GM12875 (cell line): ENCODE data around the gene GRM7.

Experiments
- H3K4me3 ChIP-seq: one replicate; pipeline ENCODE4 v1.5.1; 2011; ENCODE audit warnings: low read depth, low read length, control low read depth
- TF ChIP-seq, protein P1 (sequence below): IDR thresholded peaks from 2 replicates; pipeline ENCODE4 v1.5.1; 2011; ENCODE audit warnings: low read depth, mild to moderate bottlenecking, control low read depth, inconsistent platforms, low read length, moderate library complexity, borderline replicate concordance; ENCODE audit not compliant: insufficient read depth

Gene GRM7

DNA sequence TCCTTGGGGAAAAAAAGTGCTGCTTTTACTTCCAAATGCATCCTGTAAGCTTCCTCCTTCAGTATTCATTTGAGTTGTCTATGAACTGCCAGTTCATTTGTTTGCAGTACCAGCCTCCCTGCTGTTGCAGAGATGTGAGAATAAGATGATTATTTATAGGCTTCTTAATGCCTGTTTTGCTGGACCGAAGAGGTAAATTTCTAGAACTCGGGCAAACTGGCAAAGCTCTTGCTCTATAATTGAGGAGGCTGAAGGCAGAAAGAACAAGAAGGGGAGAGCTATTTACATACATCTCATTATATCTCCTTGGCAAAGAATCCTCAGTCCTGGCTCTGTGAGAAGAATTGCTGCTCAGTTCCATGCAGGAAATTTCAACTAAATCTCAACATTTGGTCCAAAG, 790.4 kb downstream of the GRM7 start:
- TF ChIP-seq, protein P1, sequence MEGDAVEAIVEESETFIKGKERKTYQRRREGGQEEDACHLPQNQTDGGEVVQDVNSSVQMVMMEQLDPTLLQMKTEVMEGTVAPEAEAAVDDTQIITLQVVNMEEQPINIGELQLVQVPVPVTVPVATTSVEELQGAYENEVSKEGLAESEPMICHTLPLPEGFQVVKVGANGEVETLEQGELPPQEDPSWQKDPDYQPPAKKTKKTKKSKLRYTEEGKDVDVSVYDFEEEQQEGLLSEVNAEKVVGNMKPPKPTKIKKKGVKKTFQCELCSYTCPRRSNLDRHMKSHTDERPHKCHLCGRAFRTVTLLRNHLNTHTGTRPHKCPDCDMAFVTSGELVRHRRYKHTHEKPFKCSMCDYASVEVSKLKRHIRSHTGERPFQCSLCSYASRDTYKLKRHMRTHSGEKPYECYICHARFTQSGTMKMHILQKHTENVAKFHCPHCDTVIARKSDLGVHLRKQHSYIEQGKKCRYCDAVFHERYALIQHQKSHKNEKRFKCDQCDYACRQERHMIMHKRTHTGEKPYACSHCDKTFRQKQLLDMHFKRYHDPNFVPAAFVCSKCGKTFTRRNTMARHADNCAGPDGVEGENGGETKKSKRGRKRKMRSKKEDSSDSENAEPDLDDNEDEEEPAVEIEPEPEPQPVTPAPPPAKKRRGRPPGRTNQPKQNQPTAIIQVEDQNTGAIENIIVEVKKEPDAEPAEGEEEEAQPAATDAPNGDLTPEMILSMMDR = no peak
- H3K4me3 ChIP-seq = no peak overlapping the region

DNA sequence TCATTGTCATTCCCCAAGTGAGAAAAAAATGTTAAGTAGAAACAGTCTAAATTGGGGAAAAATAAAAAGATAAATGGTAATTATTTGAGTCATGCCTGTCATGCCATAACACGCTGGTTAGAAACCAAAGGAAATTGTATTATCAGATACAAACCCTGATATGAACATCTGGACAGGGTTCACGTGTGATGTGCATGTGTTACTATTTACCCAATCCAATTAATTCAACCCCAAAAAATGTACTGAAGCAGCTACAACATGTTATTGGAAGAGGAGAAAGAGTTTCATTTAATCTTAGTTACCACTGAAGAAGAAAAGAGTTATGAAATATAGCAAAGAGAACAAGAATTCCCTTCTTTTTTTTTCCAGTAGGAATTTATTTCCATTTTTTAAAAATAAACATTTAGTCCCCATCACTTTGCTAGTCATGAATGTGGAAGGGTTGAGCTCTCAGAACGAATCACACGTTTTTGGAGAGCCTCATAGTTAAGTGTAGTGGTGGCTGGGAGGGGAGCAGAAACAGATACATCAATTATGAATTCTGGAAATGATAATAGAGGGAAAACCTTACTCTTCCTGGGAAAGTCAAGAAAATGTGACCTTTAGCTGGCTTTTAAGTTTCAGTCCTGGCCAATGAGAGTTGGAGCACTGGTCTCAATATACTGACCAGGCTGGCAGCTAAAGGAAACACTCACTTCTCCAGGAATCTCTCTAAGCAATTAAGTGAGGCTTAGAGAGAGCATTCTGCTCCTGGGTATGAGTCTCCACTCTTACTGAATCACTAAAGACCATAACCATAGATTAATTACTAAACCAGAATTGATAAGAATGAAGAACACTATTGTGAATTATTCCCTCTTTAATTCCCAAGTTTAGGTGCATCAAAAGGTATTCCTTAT, 796.5 kb downstream of the GRM7 start:
- TF ChIP-seq, protein P1 = no peak
- H3K4me3 ChIP-seq = no peak overlapping the region

DNA sequence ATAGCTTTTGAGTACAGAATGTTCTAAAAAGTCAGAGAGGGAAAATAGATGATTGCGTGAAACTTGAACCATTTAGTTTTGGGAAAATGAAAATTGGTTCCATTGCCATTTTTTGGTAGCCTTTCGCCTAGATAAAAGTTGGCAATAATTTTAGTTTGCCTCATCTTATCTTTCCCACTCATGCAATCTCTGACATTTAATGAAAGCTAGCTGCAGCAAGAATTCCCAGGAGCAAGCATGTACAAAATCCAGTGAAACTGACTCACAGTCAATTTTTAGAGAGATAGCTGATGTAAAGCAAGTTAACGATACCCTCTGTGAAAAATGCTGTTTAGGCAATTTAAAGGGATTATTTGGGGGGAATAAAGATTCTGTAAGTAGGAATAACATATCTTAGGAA, 797.4 kb downstream of the GRM7 start:
- TF ChIP-seq, protein P1 = no peak
- H3K4me3 ChIP-seq = no peak overlapping the region

DNA sequence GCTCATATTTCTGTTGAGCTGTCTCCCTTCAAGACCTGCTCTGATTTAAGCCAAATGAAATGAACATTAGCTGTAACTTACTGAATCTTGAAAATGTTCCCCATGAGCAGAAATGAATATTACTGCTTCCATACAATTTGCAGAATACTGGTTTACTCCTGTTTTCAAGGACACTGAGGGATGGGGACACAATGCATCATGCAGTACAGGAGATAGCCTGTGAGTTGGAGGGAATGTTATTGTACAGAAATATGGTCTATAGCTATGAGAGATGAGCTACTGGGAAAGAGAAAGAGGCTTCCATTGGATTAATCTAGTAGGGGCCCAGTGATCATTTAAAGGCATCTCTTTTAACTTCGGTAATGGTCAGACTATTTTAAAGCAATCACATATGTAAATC, 798.2 kb downstream of the GRM7 start:
- H3K4me3 ChIP-seq = no peak overlapping the region
- TF ChIP-seq, protein P1 = no peak

DNA sequence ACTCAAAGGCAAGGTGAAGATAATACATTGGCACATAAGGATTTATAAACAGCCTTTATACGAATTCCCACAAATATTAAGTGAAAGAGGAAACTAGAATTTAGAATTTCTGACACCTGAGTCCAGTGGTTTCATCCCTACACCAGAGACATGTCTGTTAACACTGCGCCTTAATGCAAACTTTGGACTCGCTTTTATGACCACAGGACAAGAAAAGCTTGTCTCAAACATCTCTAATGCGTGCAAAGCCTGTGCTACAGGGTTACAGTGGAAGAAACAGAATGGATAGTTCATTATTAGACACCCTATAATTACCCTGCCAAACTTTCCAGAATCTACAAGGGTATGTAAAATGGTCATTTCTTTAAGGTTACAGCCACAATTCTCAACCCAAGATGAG, 802.9 kb downstream of the GRM7 start:
- TF ChIP-seq, protein P1 = no peak
- no peak overlapping the region for H3K4me3 ChIP-seq

DNA sequence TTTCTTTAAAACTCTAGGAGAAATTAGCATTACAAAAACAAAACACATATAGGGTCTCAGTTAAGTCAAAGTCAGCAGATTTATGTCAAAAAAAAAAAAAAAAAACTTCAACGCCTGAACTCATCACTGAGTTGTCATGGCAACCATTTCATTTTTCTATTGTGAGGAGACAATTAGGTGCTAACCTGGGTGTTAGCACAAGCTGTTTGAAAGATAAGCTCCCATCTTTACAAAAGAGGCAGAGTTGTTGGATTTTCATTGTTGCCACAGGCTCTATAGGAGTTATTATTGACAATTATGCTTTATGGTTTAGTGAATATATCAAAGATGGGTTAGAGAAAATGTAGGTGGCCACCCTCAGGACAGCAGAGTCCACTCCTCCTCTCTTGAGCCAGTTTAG, 806.9 kb downstream of the GRM7 start:
- no peak overlapping the region for H3K4me3 ChIP-seq
- TF ChIP-seq, protein P1 = no peak

DNA sequence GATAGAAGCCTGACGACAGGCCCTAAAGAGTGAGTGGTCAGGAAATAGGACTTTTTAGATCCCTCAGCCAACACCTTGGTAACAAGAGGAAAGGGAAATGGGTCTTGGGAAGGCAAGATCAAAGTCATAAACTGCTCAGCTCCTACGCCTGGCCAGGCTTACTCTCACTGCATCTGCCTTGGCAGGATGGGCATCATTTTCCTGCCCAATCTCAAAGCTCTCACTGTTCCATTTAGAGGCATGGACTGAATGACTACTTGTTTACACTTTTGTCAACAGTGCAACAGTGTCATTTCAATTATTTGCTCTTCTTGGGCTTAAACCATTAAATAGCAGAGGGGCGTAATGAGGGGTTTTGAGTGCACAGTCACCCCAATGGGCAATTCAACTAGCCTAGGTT, 808.7 kb downstream of the GRM7 start:
- no peak overlapping the region for H3K4me3 ChIP-seq
- TF ChIP-seq, protein P1 = no peak
